Measurements from ENCODE around the gene HEPACAM2. TPM values are rescaled to one million over a fixed set of nuclear protein-coding genes. Genes with fewer than 3 reads are reported as not detected.

Gene HEPACAM2
- total RNA-seq, 1 donor from 2014 or later: not detected

DNA sequence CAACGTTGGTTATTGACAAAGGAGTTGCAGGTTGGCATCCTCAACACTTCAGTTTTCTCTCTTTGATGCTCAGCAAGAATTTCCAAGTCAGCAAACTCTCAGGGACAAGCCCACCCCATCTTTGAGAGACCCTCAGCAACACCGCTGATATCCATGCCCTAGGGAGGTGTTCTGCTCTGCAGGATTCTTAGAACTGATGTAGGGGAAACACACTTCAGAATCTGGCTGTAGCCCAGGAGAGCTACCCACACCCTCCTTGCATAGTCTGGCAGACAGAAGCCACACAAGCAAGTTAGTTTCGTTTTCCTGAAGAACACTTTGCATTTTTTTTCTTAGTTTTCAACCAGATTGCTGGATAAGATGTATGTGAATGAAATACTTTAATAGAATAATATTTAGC is 78.9 kb downstream of the HEPACAM2 start:
- no peak for DNase-seq (ENCODE audit: low spot score)

- no peak for DNase-seq (ENCODE audit: low spot score)
These were observed 79.7 kb downstream of the HEPACAM2 start for GRCh38 chr7:93146472-93147141.

DNA sequence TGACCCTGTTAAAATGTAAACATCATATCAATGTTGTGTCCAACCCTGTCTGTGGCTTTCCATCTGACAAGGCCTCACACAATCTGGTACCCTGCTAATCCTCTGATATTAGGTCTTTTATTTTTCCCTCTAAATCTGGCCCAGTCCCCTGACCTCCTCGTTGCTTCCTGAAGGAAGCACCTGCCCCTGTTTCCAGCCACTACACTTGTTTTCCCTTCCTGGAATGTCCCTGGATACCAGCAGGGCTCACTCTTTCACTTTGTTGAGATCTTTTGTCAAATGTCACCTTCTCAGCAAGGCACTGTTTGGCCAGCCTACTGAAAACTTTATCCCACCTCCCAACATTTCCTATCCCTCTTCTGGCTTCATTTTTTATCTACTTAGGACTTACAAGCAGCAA is 80.2 kb downstream of the HEPACAM2 start:
- no peak for DNase-seq (ENCODE audit: low spot score)

DNA sequence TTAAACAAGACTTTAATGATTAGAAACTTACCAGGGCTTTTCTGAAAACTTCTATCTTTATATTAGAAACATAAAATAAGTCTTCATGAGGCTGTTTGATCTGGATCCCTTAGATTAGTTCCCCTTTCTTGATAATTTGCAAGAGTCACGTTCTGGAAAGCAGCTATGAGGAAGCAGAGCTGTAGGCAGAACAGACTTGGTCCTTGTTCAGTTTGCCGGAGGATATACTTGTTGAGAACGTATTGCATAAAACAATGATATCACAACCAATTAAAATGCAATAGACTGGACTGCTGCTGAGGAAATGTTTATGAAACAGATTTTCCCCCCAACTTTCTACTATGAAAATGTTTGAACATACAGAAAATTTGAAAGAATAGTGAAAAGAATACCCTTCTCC is 80.9 kb downstream of the HEPACAM2 start:
- no peak for DNase-seq (ENCODE audit: low spot score)

- no peak for DNase-seq (ENCODE audit: low spot score)
These were observed 84.1 kb downstream of the HEPACAM2 start for GRCh38 chr7:93142127-93142526.

DNA sequence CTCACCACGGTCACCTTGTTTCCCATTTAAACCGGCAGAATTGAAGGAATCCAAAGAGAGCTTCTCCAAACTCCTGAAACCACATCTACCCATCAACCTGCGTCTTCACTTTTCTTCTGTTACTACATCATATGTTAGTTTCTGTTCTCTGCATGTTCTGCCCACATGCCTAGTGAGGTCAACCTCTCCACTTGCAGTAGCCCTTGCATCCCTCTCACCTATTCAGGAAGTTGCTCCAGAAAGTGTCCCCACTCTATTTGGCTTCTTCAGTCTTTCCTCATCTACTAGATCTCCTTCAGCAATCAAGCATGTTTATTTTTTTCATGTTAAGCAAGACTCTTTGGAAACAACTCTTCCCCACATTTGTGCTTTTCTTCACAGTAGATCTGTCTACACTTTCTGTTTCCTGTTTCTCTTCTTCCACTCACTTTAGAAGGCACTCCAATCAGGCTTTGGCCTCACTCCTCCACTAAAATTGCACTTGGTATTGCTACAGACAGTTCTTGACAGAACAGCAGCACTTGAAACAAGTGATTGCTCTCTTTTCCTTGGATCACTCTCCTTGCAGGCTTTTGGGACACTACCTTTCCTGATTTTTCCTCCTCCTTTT is 85.6 kb downstream of the HEPACAM2 start:
- no peak for DNase-seq (ENCODE audit: low spot score)

- DNase-seq (ENCODE audit: low spot score): no peak
These were observed 87.7 kb downstream of the HEPACAM2 start for GRCh38 chr7:93138576-93138975.

Other genes with a start within 250 kb of the HEPACAM2 start
- 8.1 TPM for gene SAMD9, start 108.5 kb downstream of the HEPACAM2 start, total RNA-seq
- gene SAMD9L, start 78.1 kb downstream of the HEPACAM2 start, total RNA-seq: 15.9 TPM
- 42.7 TPM for gene VPS50, start 5.9 kb upstream of the HEPACAM2 start, total RNA-seq

Data from ureter (tissue), 1 donor.